Mesenchymal stem cell (in vitro differentiated cells and primary cell): ENCODE data around the gene WDFY2.
A peak's percentile ranks its signal among the peaks of the same experiment; 100 is the strongest.

Source experiments
- DNase-seq: peaks from one replicate; pipeline ENCODE4 v3.0.0-alpha.2; 2013
- H2AFZ ChIP-seq: one replicate; pipeline ENCODE4 v1.6.1; 2013; ENCODE audit warnings: low read depth, mild to moderate bottlenecking, control low read depth, inconsistent platforms, low read length, moderate library complexity
- H2AK5ac ChIP-seq: 2 replicates; pipeline ENCODE4 v1.6.1; 2013; ENCODE audit warnings: low read length, moderate library complexity, mild to moderate bottlenecking, inconsistent platforms; ENCODE audit not compliant: severe bottlenecking
- H2BK120ac ChIP-seq: one replicate; pipeline ENCODE4 v1.6.1; 2013; ENCODE audit warnings: low read depth, mild to moderate bottlenecking, inconsistent platforms, low read length, moderate library complexity
- H2BK12ac ChIP-seq, 2 experiments: one replicate each; pipeline ENCODE4 v1.6.1; 2013; ENCODE audit warnings: inconsistent platforms in 2 of 2, low read length in 2 of 2, mild to moderate bottlenecking in 2 of 2, moderate library complexity in 2 of 2, control low read depth in 1 of 2
- H2BK15ac ChIP-seq: one replicate; pipeline ENCODE4 v1.6.1; 2013; ENCODE audit warnings: mild to moderate bottlenecking, low read depth, inconsistent platforms; ENCODE audit not compliant: poor library complexity, severe bottlenecking
- H2BK5ac ChIP-seq: 2 replicates; pipeline ENCODE4 v1.6.1; 2013; ENCODE audit warnings: low read depth, mild to moderate bottlenecking, low read length, control low read depth, inconsistent platforms; ENCODE audit not compliant: poor library complexity, severe bottlenecking
- H3K14ac ChIP-seq, 2 experiments: one replicate each; pipeline ENCODE4 v1.6.1; 2013; ENCODE audit warnings: inconsistent platforms in 2 of 2, low read length in 2 of 2, control low read depth in 1 of 2, mild to moderate bottlenecking in 1 of 2, moderate library complexity in 1 of 2
- H3K18ac ChIP-seq, 2 experiments: one replicate each; pipeline ENCODE4 v1.6.1; 2013; ENCODE audit warnings: inconsistent platforms in 2 of 2, low read length in 2 of 2, control low read depth in 1 of 2, low read depth in 1 of 2, mild to moderate bottlenecking in 1 of 2
- H3K23ac ChIP-seq, 2 experiments: one replicate each; pipeline ENCODE4 v1.6.1; 2013; ENCODE audit warnings: inconsistent platforms in 2 of 2, low read length in 2 of 2, mild to moderate bottlenecking in 2 of 2, moderate library complexity in 2 of 2, control low read depth in 1 of 2
- H3K27ac ChIP-seq: 2 replicates; pipeline ENCODE4 v1.5.1; 2013; ENCODE audit warnings: mild to moderate bottlenecking, moderate library complexity, low read length, control low read depth, inconsistent platforms; ENCODE audit not compliant: poor library complexity, severe bottlenecking
- H3K27me3 ChIP-seq, 2 experiments: 2 replicates each; pipeline versions ENCODE4 v1.6.1 to v1.7.0; 2013; ENCODE audit warnings: low read length in 2 of 2, mild to moderate bottlenecking in 2 of 2, moderate library complexity in 2 of 2, control low read depth in 1 of 2, inconsistent platforms in 1 of 2; ENCODE audit not compliant: control insufficient read depth in 1 of 2, insufficient read depth in 1 of 2
- H3K36me3 ChIP-seq, 2 experiments: 2 replicates each; pipeline versions ENCODE4 v1.6.1 to v1.7.0; 2013; ENCODE audit warnings: low read length in 2 of 2, control low read depth in 1 of 2, inconsistent platforms in 1 of 2, low read depth in 1 of 2, mild to moderate bottlenecking in 1 of 2; ENCODE audit not compliant: insufficient read depth in 2 of 2, control insufficient read depth in 1 of 2
- H3K4ac ChIP-seq, 2 experiments: one replicate each; pipeline ENCODE4 v1.6.1; 2013; ENCODE audit warnings: inconsistent platforms in 2 of 2, low read length in 2 of 2, mild to moderate bottlenecking in 2 of 2, moderate library complexity in 2 of 2, control low read depth in 1 of 2, low read depth in 1 of 2
- H3K4me1 ChIP-seq: 2 replicates; pipeline ENCODE4 v1.6.1; 2013; ENCODE audit warnings: low read depth, low read length, control low read depth; ENCODE audit not compliant: control insufficient read depth, insufficient read depth
- H3K4me2 ChIP-seq: 2 replicates; pipeline ENCODE4 v1.6.1; 2013; ENCODE audit warnings: low read length, mild to moderate bottlenecking, inconsistent platforms; ENCODE audit not compliant: poor library complexity, severe bottlenecking
- H3K4me3 ChIP-seq, 2 experiments: 2 replicates each; pipeline versions ENCODE4 v1.5.1 to v1.7.0; 2013; ENCODE audit warnings: low read length in 2 of 2, mild to moderate bottlenecking in 2 of 2, control low read depth in 1 of 2, low read depth in 1 of 2; ENCODE audit not compliant: insufficient read depth in 1 of 2
- H3K79me1 ChIP-seq: replicated peaks from 2 replicates; pipeline ENCODE4 v1.6.1; 2013; ENCODE audit warnings: mild to moderate bottlenecking, control low read depth, low read length, inconsistent platforms; ENCODE audit not compliant: poor library complexity, severe bottlenecking
- H3K9ac ChIP-seq: 2 replicates; pipeline ENCODE4 v1.7.0; 2013; ENCODE audit warnings: mild to moderate bottlenecking, low read length, moderate library complexity
- H3K9me3 ChIP-seq: 2 replicates; pipeline ENCODE4 v1.7.0; 2013; ENCODE audit warnings: mild to moderate bottlenecking, low read length; ENCODE audit not compliant: control insufficient read depth
- H4K8ac ChIP-seq: one replicate; pipeline ENCODE4 v1.6.1; 2013; ENCODE audit warnings: inconsistent platforms, mild to moderate bottlenecking, low read length, moderate library complexity
- H4K91ac ChIP-seq: one replicate; pipeline ENCODE4 v1.6.1; 2013; ENCODE audit warnings: mild to moderate bottlenecking, low read length, inconsistent platforms
- WGBS: methylation state at CpG from one replicate; pipeline ENCODE4 v1.1.7; 2013; ENCODE audit warnings: mixed read lengths; 5-methylcytosine and 5-hydroxymethylcytosine counted together

Gene WDFY2

DNA sequence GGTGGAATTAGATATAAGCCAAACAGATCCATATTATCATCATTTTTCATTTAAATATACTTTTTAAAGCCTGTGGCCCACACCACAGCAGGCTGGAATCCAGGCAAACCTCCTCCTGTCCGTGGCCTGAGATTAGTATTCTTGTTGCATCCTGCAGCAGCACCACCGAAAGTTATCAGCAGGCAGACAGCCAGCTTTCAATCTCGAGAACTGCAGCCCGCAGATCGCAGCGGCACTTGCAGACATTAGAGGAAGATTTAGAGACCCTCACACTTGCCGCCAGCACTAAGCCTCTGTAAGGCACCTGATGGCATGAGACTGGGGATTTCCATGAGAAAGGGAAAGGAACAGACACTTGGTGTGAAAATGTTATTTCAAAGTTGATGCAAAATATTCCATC lies 212.3 kb downstream of the WDFY2 start:
- 96% methylated on average over 7 of the region's 7 CpGs for WGBS

DNA sequence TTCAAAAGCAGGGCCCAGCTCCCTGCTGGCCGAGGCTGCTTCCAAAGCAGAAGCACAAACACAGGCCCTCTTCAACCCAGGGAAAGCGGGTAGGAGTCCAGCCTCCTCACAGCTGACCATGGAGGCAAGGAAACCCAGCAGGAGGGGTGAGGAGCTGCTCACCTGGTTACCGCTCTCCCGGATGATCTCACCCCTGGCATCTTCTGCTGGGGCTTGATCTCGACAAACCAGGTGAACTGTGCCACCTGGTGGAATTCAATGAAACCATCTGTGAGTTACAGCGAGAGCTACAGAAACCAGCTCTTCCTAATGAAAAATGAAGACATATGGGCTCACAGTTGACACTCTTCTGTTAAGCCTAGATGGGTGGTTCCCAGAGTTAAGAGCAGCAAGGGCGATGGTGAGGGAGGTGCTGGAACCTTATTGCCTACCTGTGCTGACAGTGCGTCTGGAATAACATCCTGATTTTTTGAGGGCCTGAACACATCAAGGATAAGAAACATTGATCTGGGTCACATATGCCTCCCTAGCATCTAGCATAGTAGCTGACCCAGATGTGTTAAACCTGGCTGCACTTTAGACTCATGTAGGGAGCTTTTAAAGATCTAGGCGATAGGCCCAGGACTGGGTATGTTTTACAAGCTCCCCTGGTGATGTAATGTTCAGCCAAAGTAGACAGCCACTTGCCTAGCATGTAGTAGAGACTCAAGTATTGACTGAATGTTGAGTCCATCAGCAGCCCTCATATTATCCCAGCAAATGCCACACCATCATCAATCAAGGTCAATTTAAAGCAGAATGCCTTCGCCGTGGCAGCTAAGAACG lies 213.6 kb downstream of the WDFY2 start:
- peak; percentile 58 for DNase-seq
- Histone ChIP-seq H4K91ac (no peak overlapping the region), H3K27me3 (peaks cover 0 to 4% of the 10 kb centered on the region in 2 experiments), H3K9ac (no peak overlapping the region), H2BK120ac (no peak overlapping the region), H3K79me1 (peaks cover 6% of the 10 kb centered on the region), H3K27ac (no peak overlapping the region), H3K36me3 (peaks cover 2 to 4% of the 10 kb centered on the region in 2 experiments), H3K18ac (no peak overlapping the region), H3K14ac (no peak overlapping the region), H2BK15ac (no peak overlapping the region), H3K4me3 (no peak overlapping the region), H2BK5ac (no peak overlapping the region), H3K4me1 (peaks cover 17% of the 10 kb centered on the region), H2BK12ac (no peak overlapping the region), H3K9me3 (no peaks in the 10 kb centered on the region), H2AK5ac (no peak overlapping the region), H4K8ac (no peak overlapping the region), H3K4ac (no peak overlapping the region), H2AFZ (no peak overlapping the region), H3K4me2 (no peak overlapping the region), H3K23ac (no peak overlapping the region)
- WGBS = 82% methylated on average over 12 of the region's 12 CpGs

More for the DNA sequence above, 212.3 kb downstream of the WDFY2 start:
- H4K8ac ChIP-seq = no peak overlapping the region
- H3K9me3 ChIP-seq = no peaks in the 10 kb centered on the region
- H3K27me3 ChIP-seq = peaks cover 0 to 4% of the 10 kb centered on the region in 2 experiments
- no peak overlapping the region for H2AK5ac ChIP-seq
- H2BK12ac ChIP-seq = no peak overlapping the region
- H3K27ac ChIP-seq = no peak overlapping the region
- no peak overlapping the region for H3K4ac ChIP-seq
- H3K23ac ChIP-seq = no peak overlapping the region
- no peak overlapping the region for H2BK15ac ChIP-seq
- H2AFZ ChIP-seq = no peak overlapping the region
- no peak overlapping the region for H4K91ac ChIP-seq
- peaks cover 10% of the 10 kb centered on the region for H3K4me1 ChIP-seq
- H3K14ac ChIP-seq = no peak overlapping the region
- peaks cover under 1% of the 10 kb centered on the region for H3K79me1 ChIP-seq
- no peak overlapping the region for H3K9ac ChIP-seq
- H3K36me3 ChIP-seq = peaks cover 2 to 4% of the 10 kb centered on the region in 2 experiments
- no peak overlapping the region for H3K18ac ChIP-seq
- H3K4me3 ChIP-seq = no peak overlapping the region
- no peak for DNase-seq
- H3K4me2 ChIP-seq = no peak overlapping the region
- no peak overlapping the region for H2BK120ac ChIP-seq
- no peak overlapping the region for H2BK5ac ChIP-seq

DNA sequence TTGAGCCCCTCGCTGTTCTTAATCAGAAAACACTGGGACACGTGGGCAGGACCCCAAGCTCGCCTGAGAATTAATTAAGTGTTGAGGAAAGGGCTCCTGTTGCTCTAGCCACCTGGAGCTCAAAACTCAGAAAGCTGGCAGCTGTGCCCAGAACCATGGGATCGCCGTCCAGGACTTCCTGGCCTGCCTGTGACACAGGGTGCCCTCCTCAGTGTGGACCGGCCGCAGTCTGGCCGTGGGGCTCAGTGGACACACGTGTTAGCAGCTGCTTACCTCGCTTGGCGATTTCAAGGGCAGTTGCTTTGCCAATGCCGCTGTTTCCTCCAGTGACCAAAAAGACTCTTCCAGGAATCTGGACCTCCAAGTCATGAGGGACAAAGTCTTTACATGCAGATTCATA lies 215.0 kb downstream of the WDFY2 start:
- no peak overlapping the region for H2AFZ ChIP-seq
- no peak overlapping the region for H2AK5ac ChIP-seq
- no peak overlapping the region for H2BK12ac ChIP-seq
- no peak overlapping the region for H4K8ac ChIP-seq
- no peak overlapping the region for H3K9ac ChIP-seq
- H3K27me3 ChIP-seq = peaks cover 0 to 4% of the 10 kb centered on the region in 2 experiments
- H3K14ac ChIP-seq = no peak overlapping the region
- peaks cover 9% of the 10 kb centered on the region for H3K79me1 ChIP-seq
- H2BK120ac ChIP-seq = no peak overlapping the region
- peaks cover 2 to 4% of the 10 kb centered on the region in 2 experiments for H3K36me3 ChIP-seq
- no peaks in the 10 kb centered on the region for H3K9me3 ChIP-seq
- no peak for DNase-seq
- H3K27ac ChIP-seq = no peak overlapping the region
- no peak overlapping the region for H3K4me3 ChIP-seq
- H3K18ac ChIP-seq = no peak overlapping the region
- H2BK5ac ChIP-seq = no peak overlapping the region
- 86% methylated on average over 12 of the region's 12 CpGs for WGBS
- H3K23ac ChIP-seq = no peak overlapping the region
- H3K4ac ChIP-seq = no peak overlapping the region
- no peak overlapping the region for H2BK15ac ChIP-seq
- no peak overlapping the region for H4K91ac ChIP-seq
- H3K4me1 ChIP-seq = peaks cover 19% of the 10 kb centered on the region
- no peak overlapping the region for H3K4me2 ChIP-seq

DNA sequence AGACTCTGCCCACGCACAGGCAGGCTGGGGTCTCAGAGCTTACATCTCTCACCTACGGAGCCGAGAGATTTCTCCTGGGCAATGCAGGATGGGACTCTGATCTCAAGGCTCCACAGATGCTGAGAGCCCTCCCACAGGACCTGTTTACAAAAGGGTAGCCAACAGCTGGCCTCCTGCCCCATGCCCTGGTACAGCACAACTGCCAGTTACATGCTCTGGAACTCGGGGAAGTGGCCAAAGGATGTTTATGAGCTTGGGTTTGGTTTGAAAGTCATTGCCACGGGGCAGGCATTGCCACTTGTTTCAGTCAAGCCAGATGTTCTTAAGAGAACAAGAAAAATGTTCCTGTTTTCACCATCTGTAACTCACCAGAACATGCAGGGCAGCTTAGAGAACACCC lies 216.2 kb downstream of the WDFY2 start:
- H3K4me3 ChIP-seq = no peak overlapping the region
- no peak overlapping the region for H4K8ac ChIP-seq
- no peak overlapping the region for H2BK15ac ChIP-seq
- no peak overlapping the region for H3K14ac ChIP-seq
- H3K4me2 ChIP-seq = no peak overlapping the region
- no peak overlapping the region for H3K9ac ChIP-seq
- H2BK120ac ChIP-seq = no peak overlapping the region
- no peak overlapping the region for H4K91ac ChIP-seq
- no peak overlapping the region for H2AFZ ChIP-seq
- 94% methylated on average over 5 of the region's 5 CpGs for WGBS
- no peak overlapping the region for H3K18ac ChIP-seq
- no peak overlapping the region for H3K23ac ChIP-seq
- DNase-seq = no peak
- no peak overlapping the region for H2BK12ac ChIP-seq
- peaks cover 20% of the 10 kb centered on the region for H3K4me1 ChIP-seq
- H3K27me3 ChIP-seq = peaks cover 0 to 4% of the 10 kb centered on the region in 2 experiments
- H3K9me3 ChIP-seq = no peaks in the 10 kb centered on the region
- H2BK5ac ChIP-seq = no peak overlapping the region
- no peak overlapping the region for H2AK5ac ChIP-seq
- H3K79me1 ChIP-seq = peaks cover 9% of the 10 kb centered on the region
- peaks cover 2 to 4% of the 10 kb centered on the region in 2 experiments for H3K36me3 ChIP-seq
- no peak overlapping the region for H3K27ac ChIP-seq
- H3K4ac ChIP-seq = no peak overlapping the region
